ENCODE data around the gene DRAXIN.
A peak's percentile ranks its signal among the peaks of the same experiment; 100 is the strongest.

DRAXIN gene

GRCh38 chr1:11653101-11653860 is 38.2 kb upstream of the DRAXIN start:
- TF ChIP-seq POLR2AphosphoS5 (IDR thresholded peaks at IDR 0.05; ENCODE audit: low read depth): no peak
- TF ChIP-seq SPI1 (IDR thresholded peaks at IDR 0.05; ENCODE audit: borderline replicate concordance, low read depth): no peak
- TF ChIP-seq GABPA (IDR thresholded peaks at IDR 0.05; ENCODE audit: low read depth): no peak
- no peak for TF ChIP-seq REST (IDR thresholded peaks at IDR 0.05; ENCODE audit: insufficient replicate concordance, low read depth)
- TF ChIP-seq CTCF (IDR thresholded peaks at IDR 0.05; ENCODE audit: insufficient read depth, low read length): no peak
- Histone ChIP-seq H3K27ac (replicated peaks) (no peak overlapping the region), H3K27me3 (ENCODE audit: insufficient read depth, poor library complexity, severe bottlenecking) (no peaks in the 10 kb centered on the region), H3K4me3 (replicated peaks; ENCODE audit: insufficient read depth, low read length) (no peak overlapping the region)
- no peak for DNase-seq (ENCODE audit: low read depth in 1 of 2, low spot score in 1 of 2)

- no peak for DNase-seq (ENCODE audit: low read depth in 1 of 2, low spot score in 1 of 2)
- no peaks in the 10 kb centered on the region for H3K27me3 ChIP-seq (ENCODE audit: insufficient read depth, poor library complexity, severe bottlenecking)
- H3K4me3 ChIP-seq (replicated peaks; ENCODE audit: insufficient read depth, low read length): no peak overlapping the region
- no peak overlapping the region for H3K27ac ChIP-seq (replicated peaks)
- TF ChIP-seq CTCF (IDR thresholded peaks at IDR 0.05; ENCODE audit: insufficient read depth, low read length): no peak
- TF ChIP-seq GABPA (IDR thresholded peaks at IDR 0.05; ENCODE audit: low read depth): no peak
- no peak for TF ChIP-seq SPI1 (IDR thresholded peaks at IDR 0.05; ENCODE audit: borderline replicate concordance, low read depth)
- no peak for TF ChIP-seq REST (IDR thresholded peaks at IDR 0.05; ENCODE audit: insufficient replicate concordance, low read depth)
Observed at GRCh38 chr1:11653861-11654136, 37.7 kb upstream of the DRAXIN start.

- Histone ChIP-seq H3K27me3 (ENCODE audit: insufficient read depth, poor library complexity, severe bottlenecking) (no peaks in the 10 kb centered on the region), H3K4me3 (replicated peaks; ENCODE audit: insufficient read depth, low read length) (peak within 1 kb of the TSS; percentile 45), H3K27ac (replicated peaks) (no peak within 1 kb of the TSS)
- TF ChIP-seq GABPA (IDR thresholded peaks at IDR 0.05; ENCODE audit: low read depth) (no peak), POLR2AphosphoS5 (IDR thresholded peaks at IDR 0.05; ENCODE audit: low read depth) (no peak), REST (IDR thresholded peaks at IDR 0.05; ENCODE audit: insufficient replicate concordance, low read depth) (no peak), CTCF (IDR thresholded peaks at IDR 0.05; ENCODE audit: insufficient read depth, low read length) (no peak), SPI1 (IDR thresholded peaks at IDR 0.05; ENCODE audit: borderline replicate concordance, low read depth) (no peak)
- no peak for DNase-seq (ENCODE audit: low read depth in 1 of 2, low spot score in 1 of 2)
Observed at GRCh38 chr1:11654137-11654938, 37.2 kb upstream of the DRAXIN start, which contains the start of the genes FBXO2 and FBXO44. Gene FBXO2 (minus strand): TSS chr1:11654429. CDS start chr1:11654340, 89 bp downstream. Gene FBXO44 (plus strand): TSS chr1:11654877. CDS start chr1:11655836, 959 bp downstream.
